ENCODE measurements around the gene CLEC20A. TPM values are rescaled to one million over a fixed set of nuclear protein-coding genes. Genes with fewer than 3 reads are reported as not detected.

The CLEC20A gene
- total and polyA plus RNA-seq, 2 donors (not counting 1 experiment from before 2014, with no cell fraction given) = 4.9 to 5.2 TPM

DNA sequence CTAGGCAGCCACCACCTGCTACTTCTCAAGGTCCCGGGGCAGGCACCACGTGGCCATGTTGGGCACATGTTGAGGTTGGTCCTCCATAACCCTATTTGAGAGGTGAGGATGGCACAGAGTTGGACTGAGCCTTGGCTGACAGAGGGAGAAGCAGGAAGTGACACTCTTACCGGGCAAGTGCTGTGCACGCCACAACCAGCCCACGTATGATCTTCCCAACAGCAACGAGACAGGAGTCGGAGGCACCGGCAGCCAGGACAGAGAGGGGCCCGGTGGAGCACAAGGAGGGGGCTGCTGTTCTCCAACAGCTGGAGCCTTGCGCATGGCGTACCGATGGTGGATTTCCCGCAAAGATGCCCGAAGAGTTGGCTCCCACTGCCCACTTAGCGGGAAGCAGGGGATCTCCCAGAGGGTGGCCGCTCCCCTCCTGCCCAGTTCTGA lies 3.4 kb downstream of the CLEC20A start:
- Mint-ChIP-seq H3K27ac (no peak overlapping the region), H3K9me3 (ENCODE audit: insufficient read depth) (no peaks in the 10 kb centered on the region), H3K27me3 (peaks cover 4% of the 10 kb centered on the region), H3K4me3 (no peak overlapping the region), H3K4me1 (no peaks in the 10 kb centered on the region)
- Histone ChIP-seq H3K27me3 (replicated peaks in 1 of 4; ENCODE audit: control extremely low read depth in 1 of 4, control insufficient read depth in 3 of 4, insufficient read depth in 4 of 4, low read length in 3 of 4) (no peaks in the 10 kb centered on the region), H2AFZ (ENCODE audit: insufficient read depth, low read depth, low read length, poor library complexity, severe bottlenecking) (no peak overlapping the region), H3K4me3 (ENCODE audit: control extremely low read depth in 1 of 5, extremely low read depth in 1 of 5, insufficient read depth in 1 of 5, low read depth in 2 of 5, low read length in 4 of 5) (no peak overlapping the region), H3K79me2 (ENCODE audit: control insufficient read depth, insufficient read depth, low read length) (no peaks in the 10 kb centered on the region), H3K36me3 (replicated peaks in 1 of 2; ENCODE audit: control extremely low read depth in 1 of 2, control insufficient read depth in 1 of 2, extremely low read depth in 1 of 2, insufficient read depth in 2 of 2, low read length in 1 of 2) (no peaks in the 10 kb centered on the region), H3K4me2 (replicated peaks; ENCODE audit: low read depth, low read length, poor library complexity, severe bottlenecking) (no peak overlapping the region), H3K4me1 (ENCODE audit: control insufficient read depth in 2 of 2, insufficient read depth in 2 of 2, low read length in 2 of 2) (no peaks in the 10 kb centered on the region), H4K20me1 (ENCODE audit: control insufficient read depth, insufficient read depth, low read length, poor library complexity, severe bottlenecking) (no peaks in the 10 kb centered on the region), H3K9me3 (ENCODE audit: control extremely low read depth in 1 of 3, control insufficient read depth in 2 of 3, insufficient read depth in 1 of 3, low read length in 2 of 3) (no peaks in the 10 kb centered on the region), H3K27ac (ENCODE audit: low read length in 2 of 2) (no peak overlapping the region), H3K9ac (ENCODE audit: low read length) (no peak overlapping the region)
- ATAC-seq (ENCODE audit: low read depth) (no peak), DNase-seq (no peak)
- intact Hi-C loops (cut with micrococcal nuclease) = no loop called here
- ChIA-PET CTCF (no interaction called here), POLR2A (no interaction called here)
- TF ChIP-seq, protein P1, sequence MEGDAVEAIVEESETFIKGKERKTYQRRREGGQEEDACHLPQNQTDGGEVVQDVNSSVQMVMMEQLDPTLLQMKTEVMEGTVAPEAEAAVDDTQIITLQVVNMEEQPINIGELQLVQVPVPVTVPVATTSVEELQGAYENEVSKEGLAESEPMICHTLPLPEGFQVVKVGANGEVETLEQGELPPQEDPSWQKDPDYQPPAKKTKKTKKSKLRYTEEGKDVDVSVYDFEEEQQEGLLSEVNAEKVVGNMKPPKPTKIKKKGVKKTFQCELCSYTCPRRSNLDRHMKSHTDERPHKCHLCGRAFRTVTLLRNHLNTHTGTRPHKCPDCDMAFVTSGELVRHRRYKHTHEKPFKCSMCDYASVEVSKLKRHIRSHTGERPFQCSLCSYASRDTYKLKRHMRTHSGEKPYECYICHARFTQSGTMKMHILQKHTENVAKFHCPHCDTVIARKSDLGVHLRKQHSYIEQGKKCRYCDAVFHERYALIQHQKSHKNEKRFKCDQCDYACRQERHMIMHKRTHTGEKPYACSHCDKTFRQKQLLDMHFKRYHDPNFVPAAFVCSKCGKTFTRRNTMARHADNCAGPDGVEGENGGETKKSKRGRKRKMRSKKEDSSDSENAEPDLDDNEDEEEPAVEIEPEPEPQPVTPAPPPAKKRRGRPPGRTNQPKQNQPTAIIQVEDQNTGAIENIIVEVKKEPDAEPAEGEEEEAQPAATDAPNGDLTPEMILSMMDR (IDR thresholded peaks at IDR 0.05) = no peak
- no peak for TF ChIP-seq EZH2 (IDR thresholded peaks at IDR 0.05; ENCODE audit: borderline replicate concordance, insufficient read depth, low read depth, low read length, poor library complexity, severe bottlenecking)
- 93% methylated on average over 16 of the region's 16 CpGs for WGBS (ENCODE audit: insufficient coverage)

- Histone ChIP-seq H3K79me2 (ENCODE audit: control insufficient read depth, insufficient read depth, low read length) (no peaks in the 10 kb centered on the region), H2AFZ (ENCODE audit: insufficient read depth, low read depth, low read length, poor library complexity, severe bottlenecking) (no peak overlapping the region), H3K27me3 (replicated peaks in 1 of 4; ENCODE audit: control extremely low read depth in 1 of 4, control insufficient read depth in 3 of 4, insufficient read depth in 4 of 4, low read length in 3 of 4) (no peaks in the 10 kb centered on the region), H4K20me1 (ENCODE audit: control insufficient read depth, insufficient read depth, low read length, poor library complexity, severe bottlenecking) (no peaks in the 10 kb centered on the region), H3K27ac (ENCODE audit: low read length in 2 of 2) (no peak overlapping the region), H3K36me3 (replicated peaks in 1 of 2; ENCODE audit: control extremely low read depth in 1 of 2, control insufficient read depth in 1 of 2, extremely low read depth in 1 of 2, insufficient read depth in 2 of 2, low read length in 1 of 2) (no peaks in the 10 kb centered on the region), H3K4me1 (ENCODE audit: control insufficient read depth in 2 of 2, insufficient read depth in 2 of 2, low read length in 2 of 2) (peaks cover 3 to 4% of the 10 kb centered on the region in 2 donors), H3K9ac (ENCODE audit: low read length) (no peak overlapping the region), H3K9me3 (ENCODE audit: control extremely low read depth in 1 of 3, control insufficient read depth in 2 of 3, insufficient read depth in 1 of 3, low read length in 2 of 3) (no peaks in the 10 kb centered on the region), H3K4me3 (ENCODE audit: control extremely low read depth in 1 of 5, extremely low read depth in 1 of 5, insufficient read depth in 1 of 5, low read depth in 2 of 5, low read length in 4 of 5) (no peak overlapping the region), H3K4me2 (replicated peaks; ENCODE audit: low read depth, low read length, poor library complexity, severe bottlenecking) (no peak overlapping the region)
- DNase-seq = no peak
- peaks cover 8% of the 10 kb centered on the region for H3K27me3 Mint-ChIP-seq
- TF ChIP-seq EZH2 (IDR thresholded peaks at IDR 0.05; ENCODE audit: borderline replicate concordance, insufficient read depth, low read depth, low read length, poor library complexity, severe bottlenecking) = no peak
- TF ChIP-seq, protein P1 (IDR thresholded peaks at IDR 0.05) = no peak
- no peak for ATAC-seq (ENCODE audit: low read depth)
- CTCF ChIA-PET = no interaction called here
- H3K27ac Mint-ChIP-seq = no peak overlapping the region
- no peak overlapping the region for H3K4me3 Mint-ChIP-seq
- WGBS (ENCODE audit: insufficient coverage) = 92% methylated on average over 8 of the region's 11 CpGs
- POLR2A ChIA-PET = no interaction called here
- intact Hi-C loops (cut with micrococcal nuclease) = no loop called here
- H3K4me1 Mint-ChIP-seq = peaks cover 6% of the 10 kb centered on the region
- H3K9me3 Mint-ChIP-seq (ENCODE audit: insufficient read depth) = no peaks in the 10 kb centered on the region
Measured at GRCh38 chr1:178492341-178492740, 4.4 kb downstream of the CLEC20A start.
